H9 (cell line): ENCODE measurements around the gene SOD1. TPM values are rescaled to one million over a fixed set of nuclear protein-coding genes. Genes with fewer than 3 reads are reported as not detected.

ENCODE experiments used
- DNase-seq: peaks from one replicate; pipeline ENCODE4 v3.0.0-alpha.2; 2017
- H2AFZ ChIP-seq: one replicate; pipeline ENCODE4 v1.6.1; 2013; ENCODE audit warnings: mild to moderate bottlenecking, low read length, control low read depth, moderate library complexity
- H2AK5ac ChIP-seq: 2 replicates; pipeline ENCODE4 v1.6.1; 2013; ENCODE audit warnings: low read length, control low read depth, mixed read lengths; ENCODE audit not compliant: insufficient read length
- H2BK120ac ChIP-seq: one replicate; pipeline ENCODE4 v1.6.1; 2013; ENCODE audit warnings: low read depth, mild to moderate bottlenecking, low read length, control low read depth, inconsistent platforms; ENCODE audit not compliant: poor library complexity, severe bottlenecking
- H2BK12ac ChIP-seq: 2 replicates; pipeline ENCODE4 v1.6.1; 2013; ENCODE audit warnings: low read length, control low read depth, mixed read lengths, low read depth; ENCODE audit not compliant: insufficient read length
- H2BK15ac ChIP-seq: 2 replicates; pipeline ENCODE4 v1.6.1; 2013; ENCODE audit warnings: low read depth, low read length, control low read depth
- H2BK20ac ChIP-seq: one replicate; pipeline ENCODE4 v1.6.1; 2013; ENCODE audit warnings: low read depth, mild to moderate bottlenecking, low read length, control low read depth, inconsistent platforms; ENCODE audit not compliant: poor library complexity, severe bottlenecking
- H2BK5ac ChIP-seq: 2 replicates; pipeline ENCODE4 v1.6.1; 2013; ENCODE audit warnings: low read length, control low read depth, mixed read lengths; ENCODE audit not compliant: insufficient read length
- H3K14ac ChIP-seq: 2 replicates; pipeline ENCODE4 v1.6.1; 2013; ENCODE audit warnings: low read length, control low read depth; ENCODE audit not compliant: insufficient read depth
- H3K18ac ChIP-seq: 2 replicates; pipeline ENCODE4 v1.6.1; 2013; ENCODE audit warnings: low read depth, mild to moderate bottlenecking, mixed read lengths, low read length, control low read depth; ENCODE audit not compliant: insufficient read length
- H3K23ac ChIP-seq: 2 replicates; pipeline ENCODE4 v1.6.1; 2013; ENCODE audit warnings: low read length, control low read depth, mixed read lengths, low read depth; ENCODE audit not compliant: insufficient read length
- H3K23me2 ChIP-seq: 2 replicates; pipeline ENCODE4 v1.6.1; 2013; ENCODE audit warnings: low read depth, mild to moderate bottlenecking, mixed read lengths, low read length, control low read depth; ENCODE audit not compliant: insufficient read length, poor library complexity, severe bottlenecking
- H3K27ac ChIP-seq: 2 replicates; pipeline ENCODE4 v1.5.1; 2013; ENCODE audit warnings: low read length, control low read depth, mixed read lengths, low read depth; ENCODE audit not compliant: insufficient read length
- H3K27me3 ChIP-seq: 2 replicates; pipeline ENCODE4 v1.6.1; 2013; ENCODE audit warnings: low read length, control low read depth, inconsistent platforms; ENCODE audit not compliant: insufficient read depth
- H3K4ac ChIP-seq: 2 replicates; pipeline ENCODE4 v1.6.1; 2013; ENCODE audit warnings: low read depth, mild to moderate bottlenecking, control low read depth, inconsistent platforms, low read length, moderate library complexity
- H3K4me1 ChIP-seq: 2 replicates; pipeline ENCODE4 v1.6.1; 2013; ENCODE audit warnings: low read length, control low read depth, inconsistent platforms; ENCODE audit not compliant: insufficient read depth
- H3K4me2 ChIP-seq: 2 replicates; pipeline ENCODE4 v1.6.1; 2013; ENCODE audit warnings: low read length, control low read depth, mixed read lengths; ENCODE audit not compliant: insufficient read length, insufficient read depth
- H3K56ac ChIP-seq: 2 replicates; pipeline ENCODE4 v1.6.1; 2013; ENCODE audit warnings: low read depth, mild to moderate bottlenecking, mixed read lengths, low read length, control low read depth; ENCODE audit not compliant: insufficient read length
- H3K79me1 ChIP-seq: 2 replicates; pipeline ENCODE4 v1.6.1; 2013; ENCODE audit warnings: low read depth, mild to moderate bottlenecking, moderate library complexity, low read length, control low read depth, inconsistent platforms; ENCODE audit not compliant: insufficient read depth, poor library complexity, severe bottlenecking
- H3K79me2 ChIP-seq: 2 replicates; pipeline ENCODE4 v1.6.1; 2013; ENCODE audit warnings: low read length, control low read depth, inconsistent platforms; ENCODE audit not compliant: insufficient read depth
- H3K9ac ChIP-seq: 2 replicates; pipeline ENCODE4 v1.6.1; 2013; ENCODE audit warnings: low read length, control low read depth, mixed read lengths; ENCODE audit not compliant: insufficient read length; ENCODE audit errors: extremely low read depth
- H3K9me3 ChIP-seq: one replicate; pipeline ENCODE4 v1.6.1; 2013; ENCODE audit warnings: low read depth, low read length, inconsistent platforms; ENCODE audit not compliant: control insufficient read depth
- H3T11ph ChIP-seq: one replicate; pipeline ENCODE4 v1.6.1; 2013; ENCODE audit warnings: mild to moderate bottlenecking, low read length, control low read depth, inconsistent platforms
- H4K20me1 ChIP-seq: one replicate; pipeline ENCODE4 v1.6.1; 2013; ENCODE audit not compliant: control insufficient read depth, insufficient read length, insufficient read depth
- H4K5ac ChIP-seq: 2 replicates; pipeline ENCODE4 v1.6.1; 2013; ENCODE audit warnings: low read depth, mild to moderate bottlenecking, mixed read lengths, low read length, control low read depth; ENCODE audit not compliant: insufficient read length
- H4K8ac ChIP-seq: replicated peaks from 2 replicates; pipeline ENCODE4 v1.6.1; 2013; ENCODE audit warnings: low read length, control low read depth, mixed read lengths, low read depth; ENCODE audit not compliant: insufficient read length
- H4K91ac ChIP-seq: 2 replicates; pipeline ENCODE4 v1.6.1; 2013; ENCODE audit warnings: low read depth, mild to moderate bottlenecking, moderate library complexity, mixed read lengths, low read length, control low read depth; ENCODE audit not compliant: insufficient read length
- H3K27ac Mint-ChIP-seq, 3 experiments: 2 replicates in 2 of 3; 3 replicates in 1 of 3; pipeline ENCODE4 v1.8.0; 2020 to 2021; ENCODE audit warnings: mixed read lengths in 3 of 3, mild to moderate bottlenecking in 1 of 3, moderate library complexity in 1 of 3
- H3K27me3 Mint-ChIP-seq: 2 replicates; pipeline ENCODE4 v1.8.0; 2021; ENCODE audit warnings: low read depth, mild to moderate bottlenecking, moderate library complexity, mixed read lengths
- H3K36me3 Mint-ChIP-seq, 3 experiments: 2 replicates in 2 of 3; 3 replicates in 1 of 3; pipeline ENCODE4 v1.8.0; 2020 to 2021; ENCODE audit warnings: low read depth in 3 of 3, mixed read lengths in 3 of 3; ENCODE audit not compliant: insufficient read depth in 1 of 3
- H3K4me1 Mint-ChIP-seq, 2 experiments: 2 replicates each; pipeline ENCODE4 v1.8.0; 2020; ENCODE audit warnings: mixed read lengths in 2 of 2
- H3K4me3 Mint-ChIP-seq, 2 experiments: 2 replicates in 1 of 2; 3 replicates in 1 of 2; pipeline ENCODE4 v1.8.0; 2020 to 2021; ENCODE audit warnings: mild to moderate bottlenecking in 2 of 2, mixed read lengths in 2 of 2, moderate library complexity in 1 of 2
- H3K9me3 Mint-ChIP-seq, 2 experiments: 2 replicates in 1 of 2; 3 replicates in 1 of 2; pipeline ENCODE4 v1.8.0; 2020; ENCODE audit warnings: mild to moderate bottlenecking in 2 of 2, mixed read lengths in 2 of 2, moderate library complexity in 1 of 2
- CTCF ChIP-seq: fragments of 200-600 bp; sonication (generic); conservative IDR thresholded peaks from 3 replicates; pipeline ENCODE4 v1.8.0; 2021; ENCODE audit warnings: antibody characterized with exemption, mild to moderate bottlenecking
- WGBS: extraction: QIAGEN DNeasy Blood & Tissue Kit; methylation state at CpG from one replicate; pipeline ENCODE4 v1.1.7; 2013; ENCODE audit warnings: missing lambda C conversion rate, low lambda C conversion rate, mixed read lengths; ENCODE audit not compliant: insufficient read length; ENCODE audit errors: extremely low coverage; 5-methylcytosine and 5-hydroxymethylcytosine counted together
- total RNA-seq: library from RNA; stranded (reverse); gene quantifications from 2 replicates; pipeline ENCODE4 v1.2.1, GENCODE V29; 2021

Gene SOD1
- total RNA-seq, 1 experiment from 2014 or later: 201 TPM

GRCh38 chr21:31671931-31672330, 12.4 kb downstream of the SOD1 start:
- no peak for TF ChIP-seq CTCF
- no peak overlapping the region for H4K91ac ChIP-seq
- H3K23ac ChIP-seq: no peak overlapping the region
- H2BK20ac ChIP-seq: no peak overlapping the region
- no peak overlapping the region for H3T11ph ChIP-seq
- H2BK15ac ChIP-seq: no peak overlapping the region
- no peaks in the 10 kb centered on the region for H3K9me3 Mint-ChIP-seq
- no peak overlapping the region for H3K27ac ChIP-seq
- DNase-seq: peak; percentile 34
- H2AFZ ChIP-seq: no peak overlapping the region
- no peak overlapping the region for H4K5ac ChIP-seq
- H3K23me2 ChIP-seq: no peaks in the 10 kb centered on the region
- no peak overlapping the region for H3K9ac ChIP-seq
- no peaks in the 10 kb centered on the region for H4K20me1 ChIP-seq
- H3K79me1 ChIP-seq: no peaks in the 10 kb centered on the region
- H3K27me3 ChIP-seq: no peaks in the 10 kb centered on the region
- H2BK12ac ChIP-seq: no peak overlapping the region
- no peaks in the 10 kb centered on the region for H3K79me2 ChIP-seq
- H3K14ac ChIP-seq: no peak overlapping the region
- no peak overlapping the region for H4K8ac ChIP-seq
- H3K27ac Mint-ChIP-seq: peak overlapping the region in 2 of 3 experiments; percentile 68 to 75; a peak in 3 of 7 replicates
- H3K4ac ChIP-seq: no peak overlapping the region
- WGBS: no CpG with 5 or more reads among the region's 17 CpGs
- H2BK5ac ChIP-seq: no peak overlapping the region
- H3K4me2 ChIP-seq: no peak overlapping the region
- no peak overlapping the region for H2BK120ac ChIP-seq
- H3K4me1 Mint-ChIP-seq: peaks cover 23 to 29% of the 10 kb centered on the region in 2 experiments
- H2AK5ac ChIP-seq: no peak overlapping the region
- H3K56ac ChIP-seq: no peak overlapping the region
- H3K36me3 Mint-ChIP-seq: peaks cover 5 to 18% (median 14%) of the 10 kb centered on the region in 3 experiments; a peak in 6 of 7 replicates
- H3K4me1 ChIP-seq: no peaks in the 10 kb centered on the region
- no peak overlapping the region for H3K4me3 Mint-ChIP-seq
- no peak overlapping the region for H3K18ac ChIP-seq
- H3K9me3 ChIP-seq: no peaks in the 10 kb centered on the region
- no peaks in the 10 kb centered on the region for H3K27me3 Mint-ChIP-seq
